HEK293T (cell line): ENCODE data around the gene MYBBP1A.

Experiments
- CTCF ChIA-PET: fragments of 350-600 bp; formaldehyde crosslinking; extraction: SDS; loops from one replicate; lab custom pipeline; 2021; ENCODE audit warnings: antibody characterized with exemption, inconsistent platforms; lab: Yijun Ruan, JAX
- POLR2A ChIA-PET: fragments of 350-600 bp; formaldehyde crosslinking; extraction: SDS; loops from one replicate; lab custom pipeline; 2020; ENCODE audit warnings: antibody characterized with exemption, inconsistent platforms; lab: Yijun Ruan, JAX
- DNase-seq: peaks from one replicate; pipeline ENCODE4 v3.0.0; 2012; ENCODE audit warnings: mixed read lengths; ENCODE audit errors: extremely low spot score
- ARNT ChIP-seq: fragments of 450-650 bp; IDR thresholded peaks from 2 replicates; pipeline ENCODE4 v1.6.1; 2017; ENCODE audit warnings: mild to moderate bottlenecking
- BHLHE40 ChIP-seq: fragments of 450-650 bp; IDR thresholded peaks from 2 replicates; pipeline ENCODE4 v1.6.1; 2016; ENCODE audit warnings: mild to moderate bottlenecking, moderate library complexity, borderline replicate concordance
- CTBP1 ChIP-seq: fragments of 450-650 bp; IDR thresholded peaks from 2 replicates; pipeline ENCODE4 v1.6.1; 2016; ENCODE audit warnings: borderline replicate concordance
- ELF4 ChIP-seq: fragments of 450-650 bp; IDR thresholded peaks from 2 replicates; pipeline ENCODE4 v1.6.1; 2017; ENCODE audit warnings: antibody characterized with exemption
- FOXA1 ChIP-seq: fragments of 450-650 bp; IDR thresholded peaks from 2 replicates; pipeline ENCODE4 v1.6.1; 2016; ENCODE audit warnings: mild to moderate bottlenecking
- FOXK2 ChIP-seq: fragments of 450-650 bp; IDR thresholded peaks from 2 replicates; pipeline ENCODE4 v1.6.1; 2016; ENCODE audit warnings: mild to moderate bottlenecking
- FOXM1 ChIP-seq: fragments of 450-650 bp; IDR thresholded peaks from 2 replicates; pipeline ENCODE4 v1.6.1; 2017; ENCODE audit warnings: mild to moderate bottlenecking, borderline replicate concordance
- HDGF ChIP-seq: fragments of 450-650 bp; IDR thresholded peaks from 2 replicates; pipeline ENCODE4 v1.6.1; 2017; ENCODE audit warnings: antibody characterized with exemption, borderline replicate concordance
- L3MBTL2 ChIP-seq: fragments of 450-650 bp; conservative IDR thresholded peaks from 2 replicates; pipeline ENCODE4 v1.6.1; 2016; ENCODE audit warnings: mild to moderate bottlenecking
- LEF1 ChIP-seq: fragments of 450-650 bp; IDR thresholded peaks from 2 replicates; pipeline ENCODE4 v1.6.1; 2017; ENCODE audit warnings: mild to moderate bottlenecking, borderline replicate concordance
- NFRKB ChIP-seq: fragments of 450-650 bp; IDR thresholded peaks from 2 replicates; pipeline ENCODE4 v1.6.1; 2016; ENCODE audit warnings: mild to moderate bottlenecking, moderate library complexity
- PKNOX1 ChIP-seq: fragments of 450-650 bp; IDR thresholded peaks from 2 replicates; pipeline ENCODE4 v1.6.1; 2016
- SP1 ChIP-seq: fragments of 450-650 bp; IDR thresholded peaks from 2 replicates; pipeline ENCODE4 v1.6.1; 2017
- SUZ12 ChIP-seq: fragments of 450-650 bp; IDR thresholded peaks from 2 replicates; pipeline ENCODE4 v1.6.1; 2016; ENCODE audit warnings: mild to moderate bottlenecking
- TARDBP ChIP-seq: fragments of 450-650 bp; IDR thresholded peaks from 2 replicates; pipeline ENCODE4 v1.6.1; 2016
- ZNF384 ChIP-seq: fragments of 450-650 bp; IDR thresholded peaks from 2 replicates; pipeline ENCODE4 v1.6.1; 2016

The MYBBP1A gene

DNA sequence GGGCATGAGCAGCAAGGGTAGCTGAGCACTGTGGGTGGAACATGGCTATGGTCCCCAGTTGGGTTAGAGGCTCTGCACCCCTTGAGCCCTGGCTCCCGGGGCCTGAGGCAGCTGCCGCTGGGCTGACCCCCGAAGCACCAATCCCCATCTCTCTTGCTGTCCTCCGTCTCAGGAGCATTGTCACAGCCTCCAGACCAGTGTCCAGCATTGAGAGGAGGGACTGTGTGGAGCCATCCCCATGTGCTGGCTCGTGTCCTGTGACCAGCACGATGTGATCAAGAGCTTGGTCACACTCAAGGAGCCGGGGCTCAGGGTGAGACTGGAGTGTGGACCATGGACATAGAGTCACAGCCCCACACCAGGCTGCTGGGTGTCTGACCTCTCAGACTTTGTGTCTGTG, 32.0 kb upstream of the MYBBP1A start:
- ChIA-PET CTCF (interaction anchor here (2.7 kb wide), 1 partner anchor 20 kb away, joined by 10 read pairs; no protein-coding TSS in a partner anchor), POLR2A (no interaction called here)
- no peak for TF ChIP-seq ZNF384
- no peak for TF ChIP-seq L3MBTL2
- TF ChIP-seq NFRKB = no peak
- TF ChIP-seq HDGF = no peak
- TF ChIP-seq FOXA1 = no peak
- no peak for TF ChIP-seq SUZ12
- no peak for TF ChIP-seq CTBP1
- no peak for TF ChIP-seq PKNOX1
- no peak for TF ChIP-seq ARNT
- no peak for TF ChIP-seq FOXM1
- TF ChIP-seq ELF4 = no peak
- no peak for TF ChIP-seq FOXK2
- TF ChIP-seq LEF1 = no peak
- no peak for TF ChIP-seq SP1
- no peak for DNase-seq

- no peak for DNase-seq
- POLR2A ChIA-PET = interaction anchor here (0.6 kb wide), 1 partner anchor 9 kb away, joined by 3 read pairs; no protein-coding TSS in a partner anchor
- CTCF ChIA-PET = interaction anchor here (2.7 kb wide), 1 partner anchor 19 kb away, joined by 10 read pairs; no protein-coding TSS in a partner anchor
These were observed 30.9 kb upstream of the MYBBP1A start for GRCh38 chr17:4586043-4586442.

DNA sequence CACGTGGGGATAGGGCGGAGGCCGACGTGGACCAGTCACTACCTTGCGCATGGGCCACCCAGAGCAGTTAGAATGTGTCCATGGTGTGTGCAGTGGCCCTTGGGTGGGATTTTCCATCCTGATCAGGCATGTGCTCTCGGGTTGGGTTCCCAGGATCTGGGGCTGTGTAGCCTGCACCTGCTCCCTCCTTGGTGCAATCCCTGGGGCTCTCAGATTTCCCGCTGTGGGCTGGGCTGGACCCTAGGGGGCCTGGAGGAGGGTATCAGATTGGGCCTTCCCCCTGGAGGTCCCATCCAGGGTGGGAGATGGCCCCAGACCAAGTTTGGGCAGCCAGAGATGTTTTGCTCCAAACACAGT, 30.4 kb upstream of the MYBBP1A start:
- TF ChIP-seq PKNOX1 (no peak), FOXK2 (no peak), ARNT (no peak), SUZ12 (no peak), SP1 (no peak), LEF1 (no peak), BHLHE40 (no peak), ELF4 (no peak), NFRKB (no peak), HDGF (no peak), FOXM1 (no peak), CTBP1 (no peak), TARDBP (no peak), L3MBTL2 (no peak), ZNF384 (no peak), FOXA1 (no peak)
- ChIA-PET POLR2A (no interaction called here), CTCF (no interaction called here)
- no peak for DNase-seq

More at GRCh38 chr17:4586043-4586442, 30.9 kb upstream of the MYBBP1A start:
- TF ChIP-seq NFRKB (no peak), SUZ12 (no peak), FOXK2 (no peak), ARNT (no peak), ELF4 (no peak), FOXA1 (no peak), ZNF384 (no peak), HDGF (no peak), FOXM1 (no peak), BHLHE40 (no peak), TARDBP (no peak), SP1 (no peak), LEF1 (no peak)

GRCh38 chr17:4584917-4585637, 29.9 kb upstream of the MYBBP1A start:
- ChIA-PET POLR2A (no interaction called here), CTCF (no interaction called here)
- no peak for DNase-seq
- TF ChIP-seq ELF4 = no peak

DNA sequence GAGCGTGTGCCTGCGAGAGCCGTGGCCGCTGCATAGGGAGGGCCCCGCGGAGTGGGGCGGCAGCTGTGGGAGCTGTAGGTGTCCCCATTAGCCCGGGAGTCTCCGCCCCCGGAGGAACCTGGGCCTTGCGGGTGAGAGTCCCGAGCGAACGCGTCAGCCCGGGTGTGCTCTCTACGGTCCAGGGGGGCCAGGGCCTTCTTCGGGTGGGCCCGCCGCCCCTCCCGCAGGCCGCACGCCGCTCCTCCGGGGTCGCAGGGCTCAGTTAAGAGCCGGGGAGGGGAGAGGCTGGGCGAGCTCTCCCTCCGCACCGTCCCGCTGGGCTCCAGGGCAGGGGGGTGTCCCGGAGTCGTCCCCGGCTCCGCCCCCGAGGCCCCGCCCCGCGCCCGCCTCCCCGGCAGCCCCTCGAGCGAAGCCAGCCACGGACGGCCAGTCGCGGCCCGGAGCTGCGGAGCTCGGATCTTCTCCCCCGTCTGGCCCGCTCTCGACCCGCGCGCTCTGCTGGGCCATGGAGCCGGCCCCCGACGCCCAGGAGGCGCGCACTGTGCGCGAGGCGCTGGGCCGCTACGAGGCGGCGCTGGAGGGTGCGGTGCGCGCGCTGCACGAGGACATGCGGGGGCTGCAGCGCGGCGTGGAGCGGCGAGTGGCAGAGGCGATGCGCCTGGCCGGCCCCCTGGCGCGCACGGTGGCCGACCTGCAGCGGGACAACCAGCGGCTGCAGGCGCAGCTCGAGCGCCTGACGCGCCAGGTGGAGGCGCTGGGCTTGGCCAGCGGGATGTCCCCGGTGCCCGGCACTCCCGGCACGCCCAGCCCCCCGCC, 29.1 kb upstream of the MYBBP1A start, which contains the start of gene SMTNL2:
TSS of gene SMTNL2 (plus strand) at position 429 of the 816 bp plus-strand sequence. CDS start at position 506, 77 bp downstream.
- CTCF ChIA-PET = interaction anchor here (0.7 to 0.9 kb wide), 2 partner anchors 41 to 84 kb away, joined by 3 read pairs; no protein-coding TSS in a partner anchor
- POLR2A ChIA-PET = interaction anchor here (0.7 to 1.5 kb wide), 5 partner anchors 10 to 146 kb away, joined by 3 to 9 read pairs (median 3); no protein-coding TSS in a partner anchor
- TF ChIP-seq TARDBP (no peak), ARNT (0 out of 2 replicates have a peak, but pooled peaks have one; percentile 13)
- DNase-seq = peak; percentile 68

GRCh38 chr17:4583782-4584100, 28.6 kb upstream of the MYBBP1A start:
- POLR2A ChIA-PET = interaction anchor here (0.7 to 1.5 kb wide), 5 partner anchors 9 to 147 kb away, joined by 3 to 9 read pairs (median 3); no protein-coding TSS in a partner anchor
- CTCF ChIA-PET = interaction anchor here (0.7 to 1.0 kb wide), 4 partner anchors 17 to 83 kb away, joined by 3 to 5 read pairs (median 4); no protein-coding TSS in a partner anchor
- TF ChIP-seq ARNT = no peak
- no peak for TF ChIP-seq FOXK2
- TF ChIP-seq BHLHE40 = no peak
- TF ChIP-seq HDGF = no peak
- TF ChIP-seq FOXM1 = no peak
- TF ChIP-seq PKNOX1 = no peak
- no peak for TF ChIP-seq LEF1
- no peak for TF ChIP-seq TARDBP
- no peak for TF ChIP-seq ZNF384
- no peak for TF ChIP-seq SP1
- TF ChIP-seq CTBP1 = no peak
- no peak for TF ChIP-seq NFRKB
- no peak for TF ChIP-seq SUZ12
- peak; percentile 80 for DNase-seq
